Gastroesophageal sphincter (tissue), 2 donors: ENCODE measurements around the gene AMZ1.

Source experiments
- EP300 ChIP-seq: sonication (generic); formaldehyde crosslinking; IDR thresholded peaks from one replicate; pipeline ENCODE4 v1.6.1; 2017; ENCODE audit warnings: antibody characterized with exemption, mild to moderate bottlenecking
- POLR2A ChIP-seq, 2 donors: fragments of 450-650 bp; IDR thresholded peaks; one replicate each; pipeline ENCODE4 v1.6.1; 2017; ENCODE audit warnings: antibody characterized with exemption in 2 of 2, mild to moderate bottlenecking in 2 of 2, moderate library complexity in 1 of 2

DNA sequence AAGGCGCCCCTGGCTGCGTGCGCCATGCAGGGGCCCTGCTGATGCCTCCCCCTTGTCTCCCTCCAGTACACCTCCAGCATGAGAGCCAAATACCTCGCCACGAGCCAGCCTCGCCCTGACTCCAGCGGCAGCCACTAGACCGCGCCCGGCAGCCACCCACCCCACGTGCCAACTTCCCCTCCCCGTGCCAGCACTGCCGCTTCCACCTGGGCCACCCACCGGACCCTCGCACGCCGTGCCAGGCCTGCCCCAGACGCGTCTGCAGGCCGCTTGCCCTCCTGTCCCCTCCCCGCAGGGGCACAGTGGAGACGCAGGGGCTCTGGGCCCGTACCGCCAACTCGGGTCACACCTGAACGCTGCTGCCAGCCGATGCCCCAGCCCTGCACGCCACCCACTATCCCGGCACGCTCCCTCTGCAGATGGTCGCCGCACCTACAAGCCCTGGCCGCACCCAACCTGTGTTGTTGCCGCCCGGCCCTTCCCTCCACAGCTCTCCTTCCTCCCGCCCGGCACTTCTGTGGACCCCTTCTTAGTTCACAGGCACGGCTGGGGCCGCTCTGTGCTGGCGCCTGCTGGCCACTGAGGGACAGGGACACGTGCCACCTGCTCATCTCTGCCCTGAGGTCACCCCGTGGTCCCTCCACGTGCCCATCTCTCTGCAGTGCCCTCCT is 26.3 kb upstream of the AMZ1 start:
- TF ChIP-seq EP300 (no peak), POLR2A (IDR thresholded peaks at IDR 0.05) (no peak)
